Mesenchymal stem cell (in vitro differentiated cells and primary cell): Measurements from ENCODE around the gene ZSCAN5B.
A peak's percentile ranks its signal among the peaks of the same experiment; 100 is the strongest.

Source experiments
- DNase-seq: peaks from one replicate; pipeline ENCODE4 v3.0.0-alpha.2; 2013
- H2AFZ ChIP-seq: one replicate; pipeline ENCODE4 v1.6.1; 2013; ENCODE audit warnings: low read depth, mild to moderate bottlenecking, control low read depth, inconsistent platforms, low read length, moderate library complexity
- H2AK5ac ChIP-seq: 2 replicates; pipeline ENCODE4 v1.6.1; 2013; ENCODE audit warnings: low read length, moderate library complexity, mild to moderate bottlenecking, inconsistent platforms; ENCODE audit not compliant: severe bottlenecking
- H2BK120ac ChIP-seq: one replicate; pipeline ENCODE4 v1.6.1; 2013; ENCODE audit warnings: low read depth, mild to moderate bottlenecking, inconsistent platforms, low read length, moderate library complexity
- H2BK12ac ChIP-seq, 2 experiments: one replicate each; pipeline ENCODE4 v1.6.1; 2013; ENCODE audit warnings: inconsistent platforms in 2 of 2, low read length in 2 of 2, mild to moderate bottlenecking in 2 of 2, moderate library complexity in 2 of 2, control low read depth in 1 of 2
- H2BK15ac ChIP-seq: one replicate; pipeline ENCODE4 v1.6.1; 2013; ENCODE audit warnings: mild to moderate bottlenecking, low read depth, inconsistent platforms; ENCODE audit not compliant: poor library complexity, severe bottlenecking
- H2BK5ac ChIP-seq: 2 replicates; pipeline ENCODE4 v1.6.1; 2013; ENCODE audit warnings: low read depth, mild to moderate bottlenecking, low read length, control low read depth, inconsistent platforms; ENCODE audit not compliant: poor library complexity, severe bottlenecking
- H3K14ac ChIP-seq, 2 experiments: one replicate each; pipeline ENCODE4 v1.6.1; 2013; ENCODE audit warnings: inconsistent platforms in 2 of 2, low read length in 2 of 2, control low read depth in 1 of 2, mild to moderate bottlenecking in 1 of 2, moderate library complexity in 1 of 2
- H3K18ac ChIP-seq, 2 experiments: one replicate each; pipeline ENCODE4 v1.6.1; 2013; ENCODE audit warnings: inconsistent platforms in 2 of 2, low read length in 2 of 2, control low read depth in 1 of 2, low read depth in 1 of 2, mild to moderate bottlenecking in 1 of 2
- H3K23ac ChIP-seq, 2 experiments: one replicate each; pipeline ENCODE4 v1.6.1; 2013; ENCODE audit warnings: inconsistent platforms in 2 of 2, low read length in 2 of 2, mild to moderate bottlenecking in 2 of 2, moderate library complexity in 2 of 2, control low read depth in 1 of 2
- H3K27ac ChIP-seq: 2 replicates; pipeline ENCODE4 v1.5.1; 2013; ENCODE audit warnings: mild to moderate bottlenecking, moderate library complexity, low read length, control low read depth, inconsistent platforms; ENCODE audit not compliant: poor library complexity, severe bottlenecking
- H3K27me3 ChIP-seq, 2 experiments: 2 replicates each; pipeline versions ENCODE4 v1.6.1 to v1.7.0; 2013; ENCODE audit warnings: low read length in 2 of 2, mild to moderate bottlenecking in 2 of 2, moderate library complexity in 2 of 2, control low read depth in 1 of 2, inconsistent platforms in 1 of 2; ENCODE audit not compliant: control insufficient read depth in 1 of 2, insufficient read depth in 1 of 2
- H3K36me3 ChIP-seq, 2 experiments: 2 replicates each; pipeline versions ENCODE4 v1.6.1 to v1.7.0; 2013; ENCODE audit warnings: low read length in 2 of 2, control low read depth in 1 of 2, inconsistent platforms in 1 of 2, low read depth in 1 of 2, mild to moderate bottlenecking in 1 of 2; ENCODE audit not compliant: insufficient read depth in 2 of 2, control insufficient read depth in 1 of 2
- H3K4ac ChIP-seq, 2 experiments: one replicate each; pipeline ENCODE4 v1.6.1; 2013; ENCODE audit warnings: inconsistent platforms in 2 of 2, low read length in 2 of 2, mild to moderate bottlenecking in 2 of 2, moderate library complexity in 2 of 2, control low read depth in 1 of 2, low read depth in 1 of 2
- H3K4me1 ChIP-seq: 2 replicates; pipeline ENCODE4 v1.6.1; 2013; ENCODE audit warnings: low read depth, low read length, control low read depth; ENCODE audit not compliant: control insufficient read depth, insufficient read depth
- H3K4me2 ChIP-seq: 2 replicates; pipeline ENCODE4 v1.6.1; 2013; ENCODE audit warnings: low read length, mild to moderate bottlenecking, inconsistent platforms; ENCODE audit not compliant: poor library complexity, severe bottlenecking
- H3K4me3 ChIP-seq, 2 experiments: 2 replicates each; pipeline versions ENCODE4 v1.5.1 to v1.7.0; 2013; ENCODE audit warnings: low read length in 2 of 2, mild to moderate bottlenecking in 2 of 2, control low read depth in 1 of 2, low read depth in 1 of 2; ENCODE audit not compliant: insufficient read depth in 1 of 2
- H3K79me1 ChIP-seq: replicated peaks from 2 replicates; pipeline ENCODE4 v1.6.1; 2013; ENCODE audit warnings: mild to moderate bottlenecking, control low read depth, low read length, inconsistent platforms; ENCODE audit not compliant: poor library complexity, severe bottlenecking
- H3K9ac ChIP-seq: 2 replicates; pipeline ENCODE4 v1.7.0; 2013; ENCODE audit warnings: mild to moderate bottlenecking, low read length, moderate library complexity
- H3K9me3 ChIP-seq: 2 replicates; pipeline ENCODE4 v1.7.0; 2013; ENCODE audit warnings: mild to moderate bottlenecking, low read length; ENCODE audit not compliant: control insufficient read depth
- H4K8ac ChIP-seq: one replicate; pipeline ENCODE4 v1.6.1; 2013; ENCODE audit warnings: inconsistent platforms, mild to moderate bottlenecking, low read length, moderate library complexity
- H4K91ac ChIP-seq: one replicate; pipeline ENCODE4 v1.6.1; 2013; ENCODE audit warnings: mild to moderate bottlenecking, low read length, inconsistent platforms
- WGBS: methylation state at CpG from one replicate; pipeline ENCODE4 v1.1.7; 2013; ENCODE audit warnings: mixed read lengths; 5-methylcytosine and 5-hydroxymethylcytosine counted together

The ZSCAN5B gene

GRCh38 chr19:56144831-56145230 is 52.8 kb downstream of the ZSCAN5B start:
- Histone ChIP-seq H3K9me3 (no peaks in the 10 kb centered on the region), H3K23ac (no peak overlapping the region), H2AFZ (no peak overlapping the region), H3K27ac (no peak overlapping the region), H3K79me1 (peaks cover 44% of the 10 kb centered on the region), H4K8ac (no peak overlapping the region), H2BK120ac (no peak overlapping the region), H2BK12ac (no peak overlapping the region), H3K9ac (no peak overlapping the region), H3K18ac (no peak overlapping the region), H3K4me3 (no peak overlapping the region), H3K4me2 (no peak overlapping the region), H2BK5ac (no peak overlapping the region), H3K36me3 (peaks cover 21 to 55% of the 10 kb centered on the region in 2 experiments), H2BK15ac (no peak overlapping the region), H3K14ac (no peak overlapping the region), H3K27me3 (no peaks in the 10 kb centered on the region), H2AK5ac (no peak overlapping the region), H3K4ac (no peak overlapping the region), H3K4me1 (peaks cover 14% of the 10 kb centered on the region), H4K91ac (no peak overlapping the region)
- no peak for DNase-seq
- 90% methylated on average over 11 of the region's 12 CpGs for WGBS

DNA sequence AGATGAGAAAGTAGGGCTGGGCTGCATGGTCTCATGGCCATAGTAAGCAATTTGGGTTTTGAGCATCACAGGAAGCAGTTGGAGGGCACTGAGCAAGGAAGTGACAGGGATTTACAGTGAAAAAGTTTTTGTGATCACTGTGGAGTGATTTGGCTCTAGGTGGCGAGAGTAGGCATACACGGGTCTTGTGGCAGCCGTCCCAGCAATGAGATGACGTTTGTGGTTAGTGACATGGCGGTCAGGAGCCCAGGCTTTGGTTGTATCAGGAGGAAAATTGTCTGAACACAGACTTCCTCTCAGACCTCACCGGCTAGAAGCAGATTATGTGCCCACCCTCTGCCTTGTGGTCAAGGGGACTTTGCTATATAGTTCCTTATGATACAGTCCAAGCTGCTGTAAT is 53.2 kb downstream of the ZSCAN5B start:
- Histone ChIP-seq H2BK120ac (no peak overlapping the region), H2BK5ac (no peak overlapping the region), H2BK15ac (no peak overlapping the region), H3K4ac (no peak overlapping the region), H3K36me3 (peaks cover 18 to 51% of the 10 kb centered on the region in 2 experiments), H2AK5ac (no peak overlapping the region), H3K9me3 (no peaks in the 10 kb centered on the region), H3K9ac (no peak overlapping the region), H2AFZ (no peak overlapping the region), H3K4me1 (peaks cover 15% of the 10 kb centered on the region), H3K14ac (no peak overlapping the region), H3K27me3 (no peaks in the 10 kb centered on the region), H4K8ac (no peak overlapping the region), H3K18ac (no peak overlapping the region), H2BK12ac (no peak overlapping the region), H3K27ac (no peak overlapping the region), H3K23ac (no peak overlapping the region), H3K79me1 (peaks cover 41% of the 10 kb centered on the region), H4K91ac (no peak overlapping the region), H3K4me2 (no peak overlapping the region), H3K4me3 (no peak overlapping the region)
- DNase-seq = no peak
- WGBS = over 99% methylated on average over 6 of the region's 6 CpGs

GRCh38 chr19:56142897-56143434 is 54.6 kb downstream of the ZSCAN5B start:
- no peak for DNase-seq
- no peak overlapping the region for H3K14ac ChIP-seq
- no peaks in the 10 kb centered on the region for H3K27me3 ChIP-seq
- H4K91ac ChIP-seq = no peak overlapping the region
- no peak overlapping the region for H2BK15ac ChIP-seq
- no peak overlapping the region for H2AK5ac ChIP-seq
- peak overlapping the region in 1 of 2 experiments; percentile 21 for H2BK12ac ChIP-seq
- H3K23ac ChIP-seq = no peak overlapping the region
- no peak overlapping the region for H3K18ac ChIP-seq
- no peak overlapping the region for H3K4me3 ChIP-seq
- H3K4me2 ChIP-seq = no peak overlapping the region
- no peak overlapping the region for H4K8ac ChIP-seq
- H3K79me1 ChIP-seq = peaks cover 32% of the 10 kb centered on the region
- H3K36me3 ChIP-seq = peaks cover 12 to 40% of the 10 kb centered on the region in 2 experiments
- no peak overlapping the region for H2AFZ ChIP-seq
- H3K4me1 ChIP-seq = peaks cover 15% of the 10 kb centered on the region
- no peaks in the 10 kb centered on the region for H3K9me3 ChIP-seq
- H3K9ac ChIP-seq = no peak overlapping the region
- H3K4ac ChIP-seq = no peak overlapping the region
- no peak overlapping the region for H3K27ac ChIP-seq
- 96% methylated on average over 4 of the region's 4 CpGs for WGBS
- no peak overlapping the region for H2BK5ac ChIP-seq
- no peak overlapping the region for H2BK120ac ChIP-seq

DNA sequence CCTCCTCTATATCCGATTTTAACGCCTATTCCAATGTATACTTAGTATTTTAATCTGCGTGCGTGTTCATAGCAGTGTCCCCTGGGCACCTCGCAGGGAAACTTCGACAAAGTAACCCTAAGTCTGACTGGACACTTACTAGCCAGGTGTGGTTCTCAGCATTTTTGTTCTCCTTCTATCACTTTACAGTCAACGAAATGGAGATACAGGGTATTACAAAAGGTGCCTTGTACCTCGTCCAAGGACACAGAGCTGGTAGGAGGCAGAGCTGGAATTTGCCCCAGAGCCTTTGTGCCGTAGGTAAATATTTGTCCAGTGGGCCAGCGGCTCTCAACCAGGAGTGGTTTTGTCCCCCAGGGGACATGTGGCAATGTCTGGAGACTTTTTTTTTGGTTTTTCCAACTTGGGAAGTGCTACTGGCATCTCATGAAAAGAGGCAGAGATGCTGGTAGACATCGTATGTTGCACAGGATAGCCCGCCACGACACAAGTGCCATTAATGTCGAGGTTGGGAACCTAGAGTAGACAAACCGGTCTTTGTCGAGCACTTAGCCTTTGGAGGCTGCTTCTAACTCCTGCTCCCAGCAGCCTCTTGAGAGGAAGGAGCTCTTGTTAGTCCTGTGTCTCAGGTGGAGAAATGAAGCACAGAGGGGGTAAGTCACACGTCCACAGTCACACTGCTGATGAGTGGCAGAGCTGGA is 55.3 kb downstream of the ZSCAN5B start:
- Histone ChIP-seq H3K14ac (no peak overlapping the region), H3K18ac (no peak overlapping the region), H3K23ac (peak overlapping the region in 1 of 2 experiments; percentile 28), H3K4me3 (peak overlapping the region in 1 of 2 experiments; percentile 86), H3K4me2 (peak overlapping the region; percentile 80), H2AK5ac (no peak overlapping the region), H3K36me3 (peaks cover 6 to 33% of the 10 kb centered on the region in 2 experiments), H3K4me1 (peaks cover 15% of the 10 kb centered on the region), H3K4ac (peak overlapping the region in 1 of 2 experiments; percentile 41), H2BK12ac (no peak overlapping the region), H2BK120ac (no peak overlapping the region), H2AFZ (no peak overlapping the region), H2BK15ac (no peak overlapping the region), H3K27me3 (no peaks in the 10 kb centered on the region), H4K8ac (no peak overlapping the region), H4K91ac (no peak overlapping the region), H3K27ac (no peak overlapping the region), H2BK5ac (no peak overlapping the region), H3K9ac (peak overlapping the region; percentile 85), H3K79me1 (peaks cover 26% of the 10 kb centered on the region), H3K9me3 (no peaks in the 10 kb centered on the region)
- no peak for DNase-seq
- WGBS = 76% methylated on average over 17 of the region's 17 CpGs
